Prostate gland (tissue), 2 donors: ENCODE measurements around the gene COL9A3.

Source experiments
- POLR2A ChIP-seq: fragments of 450-650 bp; IDR thresholded peaks from one replicate; pipeline ENCODE4 v1.6.1; 2016; ENCODE audit warnings: antibody characterized with exemption, mild to moderate bottlenecking
- POLR2AphosphoS5 ChIP-seq: sonication (generic); formaldehyde crosslinking; IDR thresholded peaks from one replicate; pipeline ENCODE4 v1.6.1; 2017; ENCODE audit warnings: antibody characterized with exemption
- TF ChIP-seq, protein P1 (sequence below), 4 experiments: fragments of 200-600 bp in 2 of 4; fragments of 450-650 bp in 2 of 4; sonication (generic) in 2 of 4; IDR thresholded peaks; 1 replicate in 3 of 4; 2 replicates in 1 of 4; pipeline ENCODE4 v1.5.1; 2016 to 2019; ENCODE audit warnings: antibody characterized with exemption in 4 of 4, mild to moderate bottlenecking in 2 of 4, moderate library complexity in 2 of 4

DNA sequence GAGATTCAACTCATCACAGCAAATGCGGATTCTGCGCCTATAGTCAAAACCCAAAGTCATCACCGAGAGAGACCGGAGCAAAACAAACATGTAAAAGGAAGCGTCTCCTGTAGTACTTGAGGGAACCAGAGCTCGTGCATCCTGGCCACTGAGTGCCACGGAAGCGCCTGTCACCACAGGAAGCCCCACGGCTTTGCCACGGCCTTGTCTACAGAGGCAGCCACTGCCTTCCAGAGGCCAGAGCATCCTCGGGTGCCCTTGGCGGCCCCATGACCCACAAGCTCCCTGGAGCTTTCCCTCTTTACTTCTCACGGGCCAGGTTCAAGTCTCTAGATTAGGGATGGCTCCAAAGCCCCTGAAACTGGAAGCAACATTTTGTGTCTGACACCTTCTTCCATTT lies 37.3 kb downstream of the COL9A3 start:
- TF ChIP-seq, protein P1, sequence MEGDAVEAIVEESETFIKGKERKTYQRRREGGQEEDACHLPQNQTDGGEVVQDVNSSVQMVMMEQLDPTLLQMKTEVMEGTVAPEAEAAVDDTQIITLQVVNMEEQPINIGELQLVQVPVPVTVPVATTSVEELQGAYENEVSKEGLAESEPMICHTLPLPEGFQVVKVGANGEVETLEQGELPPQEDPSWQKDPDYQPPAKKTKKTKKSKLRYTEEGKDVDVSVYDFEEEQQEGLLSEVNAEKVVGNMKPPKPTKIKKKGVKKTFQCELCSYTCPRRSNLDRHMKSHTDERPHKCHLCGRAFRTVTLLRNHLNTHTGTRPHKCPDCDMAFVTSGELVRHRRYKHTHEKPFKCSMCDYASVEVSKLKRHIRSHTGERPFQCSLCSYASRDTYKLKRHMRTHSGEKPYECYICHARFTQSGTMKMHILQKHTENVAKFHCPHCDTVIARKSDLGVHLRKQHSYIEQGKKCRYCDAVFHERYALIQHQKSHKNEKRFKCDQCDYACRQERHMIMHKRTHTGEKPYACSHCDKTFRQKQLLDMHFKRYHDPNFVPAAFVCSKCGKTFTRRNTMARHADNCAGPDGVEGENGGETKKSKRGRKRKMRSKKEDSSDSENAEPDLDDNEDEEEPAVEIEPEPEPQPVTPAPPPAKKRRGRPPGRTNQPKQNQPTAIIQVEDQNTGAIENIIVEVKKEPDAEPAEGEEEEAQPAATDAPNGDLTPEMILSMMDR (IDR thresholded peaks at IDR 0.05) = no peak
- TF ChIP-seq POLR2A (no peak), POLR2AphosphoS5 (no peak)
